D721Med (cell line): Measurements from ENCODE around the gene SPOCK1.
A peak's percentile ranks its signal among the peaks of the same experiment; 100 is the strongest.

Experiments
- DNase-seq: peaks from one replicate; pipeline ENCODE4 v3.0.0; 2011; ENCODE audit warnings: low spot score; ENCODE audit not compliant: insufficient read length
- FAIRE-seq: peaks from 2 replicates; lab custom pipeline; 2011; peaks lifted over from hg19 to GRCh38; lab: Jason Lieb, UNC
- CTCF ChIP-seq: IDR thresholded peaks from 2 replicates; pipeline ENCODE4 v1.5.1; 2012; ENCODE audit warnings: mild to moderate bottlenecking, control low read depth; ENCODE audit not compliant: insufficient read depth; ENCODE audit errors: missing control alignments

Gene SPOCK1

GRCh38 chr5:137290373-137290772 is 208.8 kb downstream of the SPOCK1 start:
- no peak for TF ChIP-seq CTCF
- no peak for FAIRE-seq
- DNase-seq = no peak

GRCh38 chr5:137289856-137290255 is 209.3 kb downstream of the SPOCK1 start:
- FAIRE-seq (no peak), DNase-seq (no peak)
- no peak for TF ChIP-seq CTCF

GRCh38 chr5:137287569-137287968 is 211.6 kb downstream of the SPOCK1 start:
- FAIRE-seq = no peak

GRCh38 chr5:137286025-137286610 is 213.0 kb downstream of the SPOCK1 start:
- no peak for TF ChIP-seq CTCF
- no peak for FAIRE-seq

More at GRCh38 chr5:137287569-137287968, 211.6 kb downstream of the SPOCK1 start:
- DNase-seq = no peak
- TF ChIP-seq CTCF = no peak

GRCh38 chr5:137283801-137284200 is 215.3 kb downstream of the SPOCK1 start:
- DNase-seq (no peak), FAIRE-seq (no peak)
- no peak for TF ChIP-seq CTCF

More at GRCh38 chr5:137286025-137286610, 213.0 kb downstream of the SPOCK1 start:
- no peak for DNase-seq

GRCh38 chr5:137282216-137282615 is 216.9 kb downstream of the SPOCK1 start:
- TF ChIP-seq CTCF = no peak
- FAIRE-seq (no peak), DNase-seq (peak; percentile 29)

GRCh38 chr5:137281201-137281600 is 217.9 kb downstream of the SPOCK1 start:
- no peak for TF ChIP-seq CTCF
- no peak for DNase-seq
- FAIRE-seq = no peak
